Mucosa of descending colon (tissue), 3 donors: ENCODE results near the gene NLRP1. TPM values are rescaled to one million over a fixed set of nuclear protein-coding genes. Genes with fewer than 3 reads are reported as not detected.
A peak's percentile ranks its signal among the peaks of the same experiment; 100 is the strongest.

ENCODE experiments used
- ATAC-seq: fragments of 200-7000 bp; cut with Tn5 transposase; one replicate; pipeline ENCODE4 v1.9.1; 2020; ENCODE audit warnings: mild to moderate bottlenecking, moderate library complexity
- DNase-seq, 3 donors: peaks; one replicate each; pipeline ENCODE4 v3.0.0-alpha.2; 2020
- H3K36me3 ChIP-seq: fragments of 200-600 bp; one replicate; pipeline ENCODE4 v1.8.0; 2021; ENCODE audit warnings: low read depth, mild to moderate bottlenecking
- H3K4me1 ChIP-seq: fragments of 200-600 bp; one replicate; pipeline ENCODE4 v1.8.0; 2021; ENCODE audit warnings: low read depth, mild to moderate bottlenecking
- H3K4me3 ChIP-seq: fragments of 200-600 bp; one replicate; pipeline ENCODE4 v1.8.0; 2021; ENCODE audit warnings: mild to moderate bottlenecking
- H3K9me3 ChIP-seq: fragments of 200-600 bp; one replicate; pipeline ENCODE4 v1.8.0; 2021; ENCODE audit warnings: mild to moderate bottlenecking
- intact Hi-C, 2 donors: fragments of 100-400 bp; cut with DNase I in 1 of 2; cut with micrococcal nuclease in 1 of 2; formaldehyde crosslinking; loops; one replicate each; pipeline versions ENCODE4 v1.11.0 to v1.11.1; 2022; cut with DNase I, micrococcal nuclease
- total RNA-seq, 3 donors: library from RNA; stranded (reverse); fragmentation: NEBNext Ultra II Directional in 2 of 3; extraction: Animal tissue kit (Norgen Biotek cat#: 25700) in 2 of 3; gene quantifications; one replicate each; pipeline versions ENCODE4 v1.2.1 to v1.2.4, GENCODE V29; 2021 to 2023
- TF ChIP-seq, protein P1 (sequence below): fragments of 200-600 bp; IDR thresholded peaks from one replicate; pipeline ENCODE4 v1.8.0; 2022; ENCODE audit warnings: antibody characterized with exemption, mild to moderate bottlenecking
- donor health status: DM: no; HTN: no; CAD: no; lungs with moderate emphysema.
- donor health status: DM: no; HTN: no; CAD: no.
- donor health status: DM: no; HTN: yes; CAD: no.

Gene NLRP1
- total RNA-seq, 3 donors from 2014 or later, result 4.6 to 13.9 (median 8.0) TPM

DNA sequence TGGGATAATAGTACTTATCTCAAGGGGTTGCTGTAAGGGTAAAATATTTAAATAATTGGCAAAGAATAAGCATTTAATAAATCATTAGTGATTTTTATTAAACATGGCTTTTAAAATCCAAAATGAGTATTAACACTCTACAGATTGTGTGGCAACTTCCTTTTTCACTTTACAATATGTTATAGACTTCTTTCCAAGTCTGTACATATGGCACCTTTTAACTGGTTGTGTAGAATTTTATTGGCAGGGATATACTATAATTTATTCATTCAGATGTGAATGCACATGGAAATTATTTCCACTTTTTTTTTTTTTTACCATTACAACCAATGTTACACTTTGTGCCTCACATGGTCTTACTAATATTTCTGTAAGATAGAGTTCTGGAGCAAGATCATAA lies 15.7 kb upstream of the NLRP1 start:
- DNase-seq (no peak), ATAC-seq (no peak)
- no peaks in the 10 kb centered on the region for H3K9me3 ChIP-seq
- TF ChIP-seq, protein P1, sequence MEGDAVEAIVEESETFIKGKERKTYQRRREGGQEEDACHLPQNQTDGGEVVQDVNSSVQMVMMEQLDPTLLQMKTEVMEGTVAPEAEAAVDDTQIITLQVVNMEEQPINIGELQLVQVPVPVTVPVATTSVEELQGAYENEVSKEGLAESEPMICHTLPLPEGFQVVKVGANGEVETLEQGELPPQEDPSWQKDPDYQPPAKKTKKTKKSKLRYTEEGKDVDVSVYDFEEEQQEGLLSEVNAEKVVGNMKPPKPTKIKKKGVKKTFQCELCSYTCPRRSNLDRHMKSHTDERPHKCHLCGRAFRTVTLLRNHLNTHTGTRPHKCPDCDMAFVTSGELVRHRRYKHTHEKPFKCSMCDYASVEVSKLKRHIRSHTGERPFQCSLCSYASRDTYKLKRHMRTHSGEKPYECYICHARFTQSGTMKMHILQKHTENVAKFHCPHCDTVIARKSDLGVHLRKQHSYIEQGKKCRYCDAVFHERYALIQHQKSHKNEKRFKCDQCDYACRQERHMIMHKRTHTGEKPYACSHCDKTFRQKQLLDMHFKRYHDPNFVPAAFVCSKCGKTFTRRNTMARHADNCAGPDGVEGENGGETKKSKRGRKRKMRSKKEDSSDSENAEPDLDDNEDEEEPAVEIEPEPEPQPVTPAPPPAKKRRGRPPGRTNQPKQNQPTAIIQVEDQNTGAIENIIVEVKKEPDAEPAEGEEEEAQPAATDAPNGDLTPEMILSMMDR, result no peak
- H3K4me3 ChIP-seq, result no peak overlapping the region
- intact Hi-C loops, result no loop called here
- H3K4me1 ChIP-seq, result no peaks in the 10 kb centered on the region
- no peaks in the 10 kb centered on the region for H3K36me3 ChIP-seq

DNA sequence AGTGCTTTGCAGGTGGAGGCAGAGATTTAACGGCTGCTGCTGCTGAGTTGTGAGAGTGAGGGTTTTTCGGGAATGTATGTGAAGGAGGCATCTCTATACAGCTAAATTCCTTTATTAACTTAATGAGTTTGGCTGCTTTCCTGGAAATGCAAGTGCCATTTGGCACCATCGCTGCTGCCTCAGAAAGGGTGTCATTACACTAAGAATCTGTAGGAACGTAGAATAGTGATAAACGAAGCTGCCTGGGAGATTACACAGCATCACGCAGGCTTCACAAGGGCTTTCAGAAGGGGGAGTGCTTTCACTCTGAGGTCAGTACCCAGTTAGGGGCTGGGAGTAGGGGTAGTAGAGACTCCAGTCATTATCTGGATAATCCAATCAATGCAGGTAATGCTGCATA lies 14.1 kb upstream of the NLRP1 start:
- DNase-seq, result no peak
- intact Hi-C loops, result no loop called here
- TF ChIP-seq, protein P1, result no peak

DNA sequence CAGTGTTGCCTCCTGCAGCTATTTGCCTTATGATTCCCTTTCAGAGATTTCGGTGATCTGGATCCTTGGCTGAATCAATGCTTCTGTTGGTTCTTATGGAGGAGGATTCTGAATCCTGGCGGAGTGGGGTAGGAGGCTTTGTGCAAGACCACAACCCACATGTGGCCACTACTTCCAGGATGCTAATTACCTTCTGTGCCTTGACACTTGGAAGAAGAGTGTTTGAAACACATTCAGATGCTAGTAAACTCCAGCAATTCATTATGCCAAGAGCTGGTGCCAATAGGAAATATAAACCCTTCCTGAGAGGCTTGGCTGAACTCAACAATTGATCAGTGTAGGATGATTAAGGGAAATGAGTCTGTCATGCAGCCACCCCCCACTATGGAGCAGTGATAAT lies 12.1 kb upstream of the NLRP1 start:
- DNase-seq, result no peak
- Histone ChIP-seq H3K9me3 (no peaks in the 10 kb centered on the region), H3K4me1 (no peaks in the 10 kb centered on the region), H3K36me3 (no peaks in the 10 kb centered on the region), H3K4me3 (no peak overlapping the region)
- TF ChIP-seq, protein P1, result no peak
- intact Hi-C loops, result no loop called here
- ATAC-seq, result no peak

More for the DNA sequence above, 14.1 kb upstream of the NLRP1 start:
- Histone ChIP-seq H3K4me3 (no peak overlapping the region), H3K4me1 (no peaks in the 10 kb centered on the region), H3K36me3 (no peaks in the 10 kb centered on the region), H3K9me3 (no peaks in the 10 kb centered on the region)
- no peak for ATAC-seq

DNA sequence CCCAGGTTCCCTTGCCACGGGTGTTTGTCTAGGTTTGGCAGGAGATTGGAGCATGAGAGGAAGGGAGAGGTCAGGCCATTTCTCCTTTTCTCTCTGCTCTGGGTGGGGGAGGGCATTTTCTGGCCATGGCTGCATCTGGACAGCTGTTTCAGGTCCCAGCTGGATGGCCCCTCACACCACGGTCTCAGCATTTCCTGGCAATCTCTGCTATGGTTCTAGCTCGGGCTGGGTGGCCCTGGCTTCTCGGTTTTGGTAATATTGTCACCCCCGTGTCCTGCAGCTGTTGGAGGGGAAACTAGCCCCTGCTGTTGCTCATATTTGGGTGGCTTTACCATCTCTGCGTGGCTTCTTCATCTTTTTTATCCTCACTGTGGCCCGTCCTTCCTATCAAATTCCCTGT lies 11.5 kb upstream of the NLRP1 start:
- DNase-seq (no peak), ATAC-seq (no peak)
- no peaks in the 10 kb centered on the region for H3K4me1 ChIP-seq
- TF ChIP-seq, protein P1, result no peak
- no peaks in the 10 kb centered on the region for H3K36me3 ChIP-seq
- intact Hi-C loops, result no loop called here
- no peak overlapping the region for H3K4me3 ChIP-seq
- H3K9me3 ChIP-seq, result no peaks in the 10 kb centered on the region

DNA sequence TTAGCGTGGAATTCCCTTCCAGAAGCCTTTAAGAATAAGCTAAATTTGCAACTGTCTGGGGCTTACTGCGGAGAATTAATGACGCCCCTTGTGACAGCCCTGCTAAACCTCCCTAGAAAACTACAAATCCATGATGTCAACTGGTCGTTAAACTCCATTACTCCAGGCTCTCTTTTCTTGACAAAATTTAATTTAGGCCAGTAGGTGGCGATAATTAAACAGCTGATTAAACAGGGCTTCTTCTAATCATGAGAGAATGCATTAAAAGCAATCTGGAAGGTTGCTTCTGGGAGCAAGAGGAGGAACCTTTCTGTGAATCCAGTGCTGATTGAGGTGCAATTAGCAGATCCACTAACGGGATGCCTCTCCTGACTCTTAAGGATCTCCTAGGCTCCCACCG lies 8.1 kb upstream of the NLRP1 start:
- DNase-seq (no peak), ATAC-seq (peak; percentile 33)
- no peaks in the 10 kb centered on the region for H3K4me1 ChIP-seq
- intact Hi-C loops, result loop anchor here (5.0 kb wide), 2 partner anchors 115 to 830 kb away; no protein-coding TSS in a partner anchor
- H3K36me3 ChIP-seq, result no peaks in the 10 kb centered on the region
- TF ChIP-seq, protein P1, result peak; percentile 25
- H3K4me3 ChIP-seq, result no peak overlapping the region
- no peaks in the 10 kb centered on the region for H3K9me3 ChIP-seq

DNA sequence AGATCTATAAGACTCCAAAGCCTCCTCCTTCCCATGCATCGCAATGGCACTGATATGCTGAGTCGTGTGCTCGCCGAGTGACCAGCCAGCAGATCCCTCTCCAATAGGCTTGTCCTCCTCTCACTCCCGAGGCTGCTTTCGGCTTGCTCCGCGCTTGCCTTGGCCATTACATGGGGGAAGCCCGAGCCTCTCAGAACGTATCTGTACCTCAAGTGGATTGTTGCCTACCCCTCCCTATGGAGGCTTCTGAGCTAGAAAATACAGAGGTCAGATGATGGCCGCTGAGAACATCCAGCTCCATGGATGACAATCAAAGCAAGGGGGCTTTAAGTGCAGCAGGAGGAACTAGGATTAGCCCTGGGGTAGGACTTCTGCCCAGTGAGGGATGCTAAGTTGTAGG lies 7.7 kb upstream of the NLRP1 start:
- no peaks in the 10 kb centered on the region for H3K4me1 ChIP-seq
- DNase-seq, result no peak
- TF ChIP-seq, protein P1, result no peak
- intact Hi-C loops, result loop anchor here (5.0 kb wide), 2 partner anchors 115 to 830 kb away; no protein-coding TSS in a partner anchor
- H3K9me3 ChIP-seq, result no peaks in the 10 kb centered on the region
- no peaks in the 10 kb centered on the region for H3K36me3 ChIP-seq
- ATAC-seq, result no peak
- H3K4me3 ChIP-seq, result no peak overlapping the region
